Endodermal cell (in vitro differentiated cells): ENCODE results near the gene SH3BGRL2. TPM values are rescaled to one million over a fixed set of nuclear protein-coding genes. Genes with fewer than 3 reads are reported as not detected.

Experiments used
- DNase-seq: peaks from one replicate; pipeline ENCODE4 v3.0.0-alpha.2; 2017
- H3K27ac ChIP-seq: 2 replicates; pipeline ENCODE4 v1.5.1; 2013; ENCODE audit warnings: mild to moderate bottlenecking, low read depth, low read length, moderate library complexity
- H3K27me3 ChIP-seq: 2 replicates; pipeline ENCODE4 v1.6.1; 2013; ENCODE audit warnings: mild to moderate bottlenecking, low read length, moderate library complexity; ENCODE audit not compliant: insufficient read depth, control insufficient read depth, poor library complexity, severe bottlenecking
- H3K36me3 ChIP-seq: 2 replicates; pipeline ENCODE4 v1.7.0; 2013; ENCODE audit warnings: mild to moderate bottlenecking, low read length, moderate library complexity; ENCODE audit not compliant: control insufficient read depth, insufficient read depth
- H3K4me1 ChIP-seq: one replicate; pipeline ENCODE4 v1.7.0; 2013; ENCODE audit warnings: low read length; ENCODE audit not compliant: control insufficient read depth, insufficient read depth
- H3K4me3 ChIP-seq: 2 replicates; pipeline ENCODE4 v1.5.1; 2013; ENCODE audit warnings: mild to moderate bottlenecking, low read length, moderate library complexity
- H3K9ac ChIP-seq: 2 replicates; pipeline ENCODE4 v1.6.1; 2013; ENCODE audit warnings: mild to moderate bottlenecking, low read length, moderate library complexity; ENCODE audit not compliant: poor library complexity, severe bottlenecking; ENCODE audit errors: extremely low read depth
- H3K9me3 ChIP-seq: 2 replicates; pipeline ENCODE4 v1.6.1; 2013; ENCODE audit warnings: mild to moderate bottlenecking, low read length, moderate library complexity; ENCODE audit not compliant: control insufficient read depth
- H3K27ac Mint-ChIP-seq: 2 replicates; pipeline ENCODE4 v1.8.0; 2020; ENCODE audit warnings: mixed read lengths
- H3K27me3 Mint-ChIP-seq: 2 replicates; pipeline ENCODE4 v1.8.0; 2021; ENCODE audit warnings: mild to moderate bottlenecking, mixed read lengths; ENCODE audit not compliant: insufficient read depth
- H3K36me3 Mint-ChIP-seq: 2 replicates; pipeline ENCODE4 v1.8.0; 2020; ENCODE audit warnings: low read depth, mixed read lengths
- H3K4me1 Mint-ChIP-seq: 2 replicates; pipeline ENCODE4 v1.8.0; 2020; ENCODE audit warnings: mixed read lengths
- H3K4me3 Mint-ChIP-seq: 2 replicates; pipeline ENCODE4 v1.8.0; 2020; ENCODE audit warnings: mild to moderate bottlenecking, moderate library complexity, mixed read lengths
- H3K9me3 Mint-ChIP-seq: 2 replicates; pipeline ENCODE4 v1.8.0; 2020; ENCODE audit warnings: mild to moderate bottlenecking, mixed read lengths
- CTCF ChIP-seq: fragments of 200-600 bp; sonication (generic); conservative IDR thresholded peaks from 2 replicates; pipeline ENCODE4 v1.5.0; 2021; ENCODE audit warnings: antibody characterized with exemption, mild to moderate bottlenecking
- WGBS, 2 experiments: methylation state at CpG; one replicate each; pipeline versions ENCODE4 v1.1.5 to v1.1.7; 2013; ENCODE audit warnings: missing lambda C conversion rate in 2 of 2, mixed read lengths in 1 of 2; ENCODE audit not compliant: insufficient coverage in 1 of 2, insufficient read length in 1 of 2; 5-methylcytosine and 5-hydroxymethylcytosine counted together
- total RNA-seq, 2 donors: library from RNA; stranded (reverse); fragmentation: NEBNext Ultra II Directional in 1 of 2; extraction: Animal tissue kit (Norgen Biotek cat#: 25700) in 1 of 2; gene quantifications; 2 replicates in 1 of 2; 3 replicates in 1 of 2; pipeline ENCODE4 v1.2.1, GENCODE V29; 2021

SH3BGRL2 gene
- total RNA-seq, 2 donors from 2014 or later = 24.3 to 40.1 TPM

DNA sequence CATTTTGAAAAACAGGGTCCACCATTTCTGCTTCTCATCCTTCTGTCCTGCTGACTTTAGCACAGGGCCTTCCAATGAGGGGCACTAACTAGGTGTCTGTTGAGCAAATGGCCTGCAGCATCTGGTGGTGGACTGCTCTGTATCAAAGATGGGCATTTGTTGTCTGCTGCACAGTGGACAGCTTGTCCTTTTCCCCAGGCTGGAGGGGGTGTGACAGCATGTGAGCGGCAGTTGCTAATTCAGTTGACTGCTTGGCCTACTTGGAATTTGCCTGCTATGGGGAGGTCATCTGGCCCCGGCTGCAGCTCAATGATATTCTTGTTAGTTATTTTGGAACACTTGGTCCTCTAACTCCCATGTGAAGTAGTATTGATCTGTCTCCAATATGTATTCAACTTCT is 93.7 kb downstream of the SH3BGRL2 start:
- WGBS, 2 experiments = 93% methylated on average over 2 of the region's 2 CpGs; no CpG with 5 or more reads in 1 of the 2 experiments
- Mint-ChIP-seq H3K4me1 (no peaks in the 10 kb centered on the region), H3K9me3 (no peaks in the 10 kb centered on the region), H3K4me3 (no peak overlapping the region), H3K36me3 (no peaks in the 10 kb centered on the region), H3K27me3 (no peaks in the 10 kb centered on the region), H3K27ac (no peak overlapping the region)
- no peaks in the 10 kb centered on the region for H3K27me3 ChIP-seq
- H3K4me3 ChIP-seq = no peak overlapping the region
- no peaks in the 10 kb centered on the region for H3K9me3 ChIP-seq
- DNase-seq = no peak
- no peaks in the 10 kb centered on the region for H3K36me3 ChIP-seq
- TF ChIP-seq CTCF = no peak
- no peak overlapping the region for H3K9ac ChIP-seq
- H3K27ac ChIP-seq = no peak overlapping the region
- H3K4me1 ChIP-seq = no peaks in the 10 kb centered on the region

- no peak for TF ChIP-seq CTCF
- Histone ChIP-seq H3K27ac (no peak overlapping the region), H3K4me3 (no peak overlapping the region), H3K9me3 (no peaks in the 10 kb centered on the region), H3K27me3 (no peaks in the 10 kb centered on the region), H3K36me3 (no peaks in the 10 kb centered on the region), H3K9ac (no peak overlapping the region), H3K4me1 (no peaks in the 10 kb centered on the region)
- WGBS, 2 experiments = 69 to 85% methylated on average over 4 of the region's 4 CpGs
- H3K4me1 Mint-ChIP-seq = no peaks in the 10 kb centered on the region
- no peak for DNase-seq
- no peaks in the 10 kb centered on the region for H3K9me3 Mint-ChIP-seq
- H3K27me3 Mint-ChIP-seq = no peaks in the 10 kb centered on the region
- no peak overlapping the region for H3K27ac Mint-ChIP-seq
- no peaks in the 10 kb centered on the region for H3K36me3 Mint-ChIP-seq
- no peak overlapping the region for H3K4me3 Mint-ChIP-seq
These were observed 100.3 kb downstream of the SH3BGRL2 start for GRCh38 chr6:79731471-79731870.

- 88 to 100% methylated on average over 2 to 4 of the region's 4 CpGs for WGBS, 2 experiments
- DNase-seq = no peak
- Histone ChIP-seq H3K27ac (no peak overlapping the region), H3K4me1 (no peaks in the 10 kb centered on the region), H3K4me3 (no peak overlapping the region), H3K9me3 (no peaks in the 10 kb centered on the region), H3K36me3 (no peaks in the 10 kb centered on the region), H3K9ac (no peak overlapping the region), H3K27me3 (no peaks in the 10 kb centered on the region)
- no peaks in the 10 kb centered on the region for H3K36me3 Mint-ChIP-seq
- no peak for TF ChIP-seq CTCF
- H3K27ac Mint-ChIP-seq = no peak overlapping the region
- no peaks in the 10 kb centered on the region for H3K9me3 Mint-ChIP-seq
- no peaks in the 10 kb centered on the region for H3K4me1 Mint-ChIP-seq
- H3K4me3 Mint-ChIP-seq = no peak overlapping the region
- H3K27me3 Mint-ChIP-seq = no peaks in the 10 kb centered on the region
These were observed 102.3 kb downstream of the SH3BGRL2 start for GRCh38 chr6:79733388-79733787.
